Activated CD8-positive, alpha-beta T cell treated with anti-CD3 and anti-CD28 coated beads, Interleukin-2, amount 10 ng/mL, durations not matched to agents 7 days and 5 days (primary cell): Measurements from ENCODE around the gene LOXL3. TPM values are rescaled to one million over a fixed set of nuclear protein-coding genes. Genes with fewer than 3 reads are reported as not detected.

Source experiments
- ATAC-seq: fragments of 150-1000 bp; cut with Tn5 transposase; one replicate; pipeline ENCODE4 v1.10.0; 2021; ENCODE audit warnings: moderate library complexity
- CTCF ChIA-PET: fragments of 350-600 bp; sonication (Branson Sonifier 250); formaldehyde crosslinking; loops from one replicate; lab custom pipeline; 2021; ENCODE audit warnings: antibody characterized with exemption; lab: Charles Lee
- POLR2A ChIA-PET: fragments of 350-600 bp; sonication (Branson Sonifier 250); formaldehyde crosslinking; loops from one replicate; lab custom pipeline; 2021; ENCODE audit warnings: antibody characterized with exemption; lab: Charles Lee
- DNase-seq: peaks from one replicate; pipeline ENCODE4 v3.0.0-alpha.2; 2020
- H3K27ac Mint-ChIP-seq: one replicate; pipeline ENCODE4 v1.8.0; 2021; ENCODE audit warnings: mild to moderate bottlenecking, mixed read lengths
- H3K27me3 Mint-ChIP-seq: one replicate; pipeline ENCODE4 v1.8.0; 2021; ENCODE audit warnings: low read depth, mixed read lengths
- H3K36me3 Mint-ChIP-seq: one replicate; pipeline ENCODE4 v1.8.0; 2021; ENCODE audit warnings: low read depth, mixed read lengths
- H3K4me1 Mint-ChIP-seq: one replicate; pipeline ENCODE4 v1.8.0; 2021; ENCODE audit warnings: low read depth, mixed read lengths
- H3K4me3 Mint-ChIP-seq: one replicate; pipeline ENCODE4 v1.8.0; 2021; ENCODE audit warnings: mild to moderate bottlenecking, mixed read lengths
- H3K9me3 Mint-ChIP-seq: one replicate; pipeline ENCODE4 v1.8.0; 2022; ENCODE audit warnings: mixed read lengths; ENCODE audit not compliant: insufficient read depth
- total RNA-seq, 2 experiments: library from RNA; stranded (reverse); gene quantifications; one replicate each; pipeline ENCODE4 v1.2.3, GENCODE V29; 2021

LOXL3 gene
- total RNA-seq, 2 experiments from 2014 or later: 0.21 to 0.23 TPM

- peaks cover 6% of the 10 kb centered on the region for H3K36me3 Mint-ChIP-seq
- ATAC-seq (peak; percentile 28), DNase-seq (no peak)
- H3K4me3 Mint-ChIP-seq: peak within 1 kb of the TSS; percentile 70
- POLR2A ChIA-PET: interaction anchor here (0.7 to 2.1 kb wide), 4 partner anchors 8 to 65 kb away, joined by 3 to 6 read pairs (median 4); partner anchors contain the start of genes DQX1 and PCGF1
- CTCF ChIA-PET: no interaction called here
- peaks cover 28% of the 10 kb centered on the region for H3K4me1 Mint-ChIP-seq
- H3K27ac Mint-ChIP-seq: no peak within 1 kb of the TSS
- peaks cover 76% of the 10 kb centered on the region for H3K27me3 Mint-ChIP-seq
- H3K9me3 Mint-ChIP-seq: no peaks in the 10 kb centered on the region
These were observed 39.1 kb downstream of the LOXL3 start, which contains the start of gene TLX2 for GRCh38 chr2:74514368-74515270. TSS of gene TLX2 (plus strand) at chr2:74514450. CDS start at chr2:74514807, 357 bp downstream.

GRCh38 chr2:74513605-74514367 lies 40.0 kb downstream of the LOXL3 start:
- H3K4me1 Mint-ChIP-seq: peaks cover 28% of the 10 kb centered on the region
- DNase-seq (peak; percentile 38), ATAC-seq (peak; percentile 16)
- H3K9me3 Mint-ChIP-seq: no peaks in the 10 kb centered on the region
- no peak overlapping the region for H3K27ac Mint-ChIP-seq
- H3K4me3 Mint-ChIP-seq: peak overlapping the region; percentile 46
- ChIA-PET POLR2A (interaction anchor here (1.0 to 2.1 kb wide), 3 partner anchors 7 to 66 kb away, joined by 3 to 6 read pairs (median 4); partner anchors contain the start of genes AUP1, HTRA2 and PCGF1), CTCF (interaction anchor here (1.7 kb wide), 1 partner anchor 10 kb away, joined by 5 read pairs; no protein-coding TSS in a partner anchor)
- H3K36me3 Mint-ChIP-seq: peaks cover 6% of the 10 kb centered on the region
- H3K27me3 Mint-ChIP-seq: peaks cover 71% of the 10 kb centered on the region

GRCh38 chr2:74512744-74513604 lies 40.8 kb downstream of the LOXL3 start:
- ChIA-PET CTCF (interaction anchor here (0.7 to 1.7 kb wide), 4 partner anchors 10 to 75 kb away, joined by 3 to 5 read pairs (median 4); no protein-coding TSS in a partner anchor), POLR2A (interaction anchor here (1.0 to 1.7 kb wide), 2 partner anchors 17 to 32 kb away, joined by 4 read pairs; partner anchors contain the start of genes AUP1 and HTRA2)
- ATAC-seq (no peak), DNase-seq (no peak)
- Mint-ChIP-seq H3K27ac (no peak overlapping the region), H3K4me1 (peaks cover 35% of the 10 kb centered on the region), H3K27me3 (peaks cover 69% of the 10 kb centered on the region), H3K4me3 (no peak overlapping the region), H3K9me3 (no peaks in the 10 kb centered on the region), H3K36me3 (peaks cover 6% of the 10 kb centered on the region)

- Mint-ChIP-seq H3K27me3 (peaks cover 55% of the 10 kb centered on the region), H3K27ac (no peak overlapping the region), H3K9me3 (no peaks in the 10 kb centered on the region), H3K4me1 (peaks cover 40% of the 10 kb centered on the region), H3K36me3 (peaks cover 17% of the 10 kb centered on the region), H3K4me3 (no peak overlapping the region)
- ChIA-PET CTCF (interaction anchor here (1.2 to 5.1 kb wide), 4 partner anchors 11 to 77 kb away, joined by 4 to 43 read pairs (median 4); no protein-coding TSS in a partner anchor), POLR2A (interaction anchor here (1.5 kb wide), 1 partner anchor 18 kb away, joined by 6 read pairs; the partner anchor contains the start of genes AUP1 and HTRA2)
- DNase-seq (no peak), ATAC-seq (no peak)
These were observed 42.4 kb downstream of the LOXL3 start for GRCh38 chr2:74511104-74511989.

GRCh38 chr2:74510272-74510671 lies 43.5 kb downstream of the LOXL3 start:
- Mint-ChIP-seq H3K36me3 (peaks cover 23% of the 10 kb centered on the region), H3K9me3 (no peaks in the 10 kb centered on the region), H3K27me3 (peaks cover 48% of the 10 kb centered on the region), H3K4me3 (no peak overlapping the region), H3K27ac (no peak overlapping the region), H3K4me1 (peaks cover 43% of the 10 kb centered on the region)
- POLR2A ChIA-PET: interaction anchor here (1.2 to 1.5 kb wide), 4 partner anchors 9 to 29 kb away, joined by 3 to 6 read pairs (median 4); partner anchors contain the start of genes AUP1, HTRA2 and LBX2
- DNase-seq (no peak), ATAC-seq (no peak)
- CTCF ChIA-PET: interaction anchor here (1.2 to 5.1 kb wide), 5 partner anchors 12 to 77 kb away, joined by 4 to 43 read pairs (median 4); partner anchors contain the start of genes AUP1, CCDC142, HTRA2 and TTC31

- H3K4me1 Mint-ChIP-seq: peaks cover 52% of the 10 kb centered on the region
- H3K4me3 Mint-ChIP-seq: peak overlapping the region; percentile 100
- H3K27ac Mint-ChIP-seq: peak overlapping the region; percentile 100
- ATAC-seq (no peak), DNase-seq (no peak)
- peaks cover 36% of the 10 kb centered on the region for H3K27me3 Mint-ChIP-seq
- H3K36me3 Mint-ChIP-seq: peaks cover 38% of the 10 kb centered on the region
- ChIA-PET POLR2A (interaction anchor here (1.1 to 3.3 kb wide), 4 partner anchors 18 to 77 kb away, joined by 3 to 17 read pairs (median 4); partner anchors contain the start of genes AUP1, DQX1 and HTRA2), CTCF (interaction anchor here (0.8 to 5.1 kb wide), 9 partner anchors 9 to 79 kb away, joined by 3 to 43 read pairs (median 5); partner anchors contain the start of genes AUP1 and HTRA2)
- H3K9me3 Mint-ChIP-seq: no peaks in the 10 kb centered on the region
These were observed 45.7 kb downstream of the LOXL3 start for GRCh38 chr2:74507926-74508520.

GRCh38 chr2:74507145-74507925 lies 46.4 kb downstream of the LOXL3 start, which contains the start of gene PCGF1:
TSS of gene PCGF1 (minus strand) at chr2:74507695. CDS start at chr2:74507668, 27 bp downstream.
- H3K9me3 Mint-ChIP-seq: no peaks in the 10 kb centered on the region
- ChIA-PET CTCF (interaction anchor here (0.7 to 5.1 kb wide), 11 partner anchors 9 to 80 kb away, joined by 3 to 43 read pairs (median 4); partner anchors contain the start of genes AUP1 and HTRA2), POLR2A (interaction anchor here (0.9 to 3.3 kb wide), 7 partner anchors 8 to 82 kb away, joined by 3 to 17 read pairs (median 4); partner anchors contain the start of genes AUP1, HTRA2, TLX2 and WBP1)
- ATAC-seq (peak; percentile 90), DNase-seq (peak; percentile 99)
- peaks cover 55% of the 10 kb centered on the region for H3K4me1 Mint-ChIP-seq
- peaks cover 41% of the 10 kb centered on the region for H3K36me3 Mint-ChIP-seq
- H3K27ac Mint-ChIP-seq: peak within 1 kb of the TSS; percentile 100
- H3K4me3 Mint-ChIP-seq: peak within 1 kb of the TSS; percentile 100
- peaks cover 35% of the 10 kb centered on the region for H3K27me3 Mint-ChIP-seq

- H3K27me3 Mint-ChIP-seq: peaks cover 35% of the 10 kb centered on the region
- H3K9me3 Mint-ChIP-seq: no peaks in the 10 kb centered on the region
- no peak overlapping the region for H3K4me3 Mint-ChIP-seq
- H3K4me1 Mint-ChIP-seq: peaks cover 63% of the 10 kb centered on the region
- ChIA-PET POLR2A (interaction anchor here (1.1 to 3.3 kb wide), 3 partner anchors 10 to 24 kb away, joined by 3 to 17 read pairs (median 6); partner anchors contain the start of genes AUP1, HTRA2 and TLX2), CTCF (interaction anchor here (2.4 to 5.1 kb wide), 3 partner anchors 27 to 81 kb away, joined by 21 to 43 read pairs (median 23); no protein-coding TSS in a partner anchor)
- H3K36me3 Mint-ChIP-seq: peaks cover 43% of the 10 kb centered on the region
- H3K27ac Mint-ChIP-seq: no peak overlapping the region
- no peak for DNase-seq
- ATAC-seq: no peak
These were observed 48.1 kb downstream of the LOXL3 start for GRCh38 chr2:74505448-74506246.
